GM21825 (cell line): Measurements from ENCODE around the gene LMAN2L.
A peak's percentile ranks its signal among the peaks of the same experiment; 100 is the strongest.

ENCODE experiments used
- ATAC-seq: cut with Tn5 transposase; IDR thresholded peaks from one replicate; pipeline ENCODE4 v1.9.1; 2021; ENCODE audit warnings: mild to moderate bottlenecking, moderate library complexity; ENCODE audit not compliant: unreplicated experiment

LMAN2L gene

DNA sequence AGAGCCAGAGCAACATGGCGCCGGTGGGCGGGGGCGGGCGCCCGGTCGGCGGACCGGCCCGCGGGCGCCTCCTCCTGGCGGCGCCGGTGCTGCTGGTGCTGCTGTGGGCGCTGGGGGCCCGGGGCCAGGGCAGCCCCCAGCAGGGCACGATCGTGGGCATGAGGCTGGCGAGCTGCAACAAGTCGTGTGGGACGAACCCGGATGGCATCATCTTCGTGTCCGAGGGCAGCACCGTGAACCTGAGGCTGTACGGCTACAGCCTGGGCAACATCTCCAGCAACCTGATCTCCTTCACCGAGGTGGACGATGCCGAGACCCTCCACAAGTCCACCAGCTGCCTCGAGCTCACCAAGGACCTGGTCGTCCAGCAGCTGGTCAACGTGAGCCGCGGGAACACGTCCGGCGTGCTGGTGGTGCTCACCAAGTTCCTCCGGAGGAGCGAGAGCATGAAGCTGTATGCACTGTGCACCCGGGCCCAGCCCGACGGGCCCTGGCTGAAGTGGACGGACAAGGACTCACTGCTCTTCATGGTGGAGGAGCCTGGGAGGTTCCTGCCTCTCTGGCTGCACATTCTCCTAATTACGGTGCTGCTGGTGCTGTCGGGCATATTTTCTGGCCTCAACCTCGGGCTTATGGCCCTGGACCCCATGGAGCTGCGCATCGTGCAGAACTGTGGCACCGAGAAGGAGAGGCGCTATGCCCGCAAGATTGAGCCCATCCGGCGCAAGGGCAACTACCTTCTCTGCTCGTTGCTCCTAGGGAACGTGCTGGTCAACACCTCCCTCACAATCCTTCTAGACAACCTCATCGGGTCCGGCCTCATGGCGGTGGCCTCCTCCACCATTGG is 21.3 kb upstream of the LMAN2L start:
- ATAC-seq: peak; percentile 8

GRCh38 chr2:96760036-96760985 is 20.4 kb upstream of the LMAN2L start, which contains the start of gene CNNM4:
Gene CNNM4 (plus strand): TSS chr2:96760902. CDS start chr2:96761000, 98 bp downstream.
- peak; percentile 83 for ATAC-seq

GRCh38 chr2:96759548-96759947 is 19.7 kb upstream of the LMAN2L start:
- no peak for ATAC-seq

DNA sequence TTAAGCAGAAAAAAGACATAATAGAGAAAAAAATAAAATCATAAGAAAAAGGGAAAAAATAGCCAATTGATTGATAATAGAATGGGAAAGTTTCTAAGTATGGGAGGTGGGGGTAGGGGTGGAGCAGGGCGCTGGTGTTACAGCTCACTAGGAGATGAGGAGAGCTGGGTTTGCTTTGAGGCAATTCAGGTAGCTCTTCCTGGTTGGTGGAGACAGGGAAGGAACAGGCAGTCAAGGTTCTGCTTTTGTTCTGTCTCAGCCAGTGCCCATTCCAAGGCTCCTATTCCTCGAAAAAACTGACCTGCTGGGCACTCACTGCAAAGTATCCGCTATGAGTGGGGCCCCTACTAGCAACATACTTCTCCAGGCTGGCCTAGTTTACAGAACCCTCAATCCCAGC is 19.1 kb upstream of the LMAN2L start:
- ATAC-seq: no peak

DNA sequence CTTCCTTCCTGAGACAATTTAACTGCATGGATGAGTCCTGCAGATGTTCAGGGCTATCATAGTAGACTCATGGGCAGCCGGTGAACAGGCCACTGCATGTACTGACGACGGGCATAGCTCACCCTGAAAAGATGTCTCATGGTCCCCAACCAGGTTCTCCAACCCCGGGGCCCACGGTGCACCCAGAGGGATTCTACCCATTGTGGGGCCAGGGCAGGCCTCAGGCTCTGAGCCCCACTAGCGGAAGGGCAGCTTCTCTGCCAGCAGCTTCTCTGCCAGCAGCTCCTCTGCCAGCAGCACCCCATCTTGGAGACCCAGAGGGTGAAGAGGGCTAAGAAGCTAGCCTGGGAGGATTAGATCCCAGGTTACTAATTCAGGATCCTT is 17.6 kb upstream of the LMAN2L start:
- ATAC-seq: no peak

DNA sequence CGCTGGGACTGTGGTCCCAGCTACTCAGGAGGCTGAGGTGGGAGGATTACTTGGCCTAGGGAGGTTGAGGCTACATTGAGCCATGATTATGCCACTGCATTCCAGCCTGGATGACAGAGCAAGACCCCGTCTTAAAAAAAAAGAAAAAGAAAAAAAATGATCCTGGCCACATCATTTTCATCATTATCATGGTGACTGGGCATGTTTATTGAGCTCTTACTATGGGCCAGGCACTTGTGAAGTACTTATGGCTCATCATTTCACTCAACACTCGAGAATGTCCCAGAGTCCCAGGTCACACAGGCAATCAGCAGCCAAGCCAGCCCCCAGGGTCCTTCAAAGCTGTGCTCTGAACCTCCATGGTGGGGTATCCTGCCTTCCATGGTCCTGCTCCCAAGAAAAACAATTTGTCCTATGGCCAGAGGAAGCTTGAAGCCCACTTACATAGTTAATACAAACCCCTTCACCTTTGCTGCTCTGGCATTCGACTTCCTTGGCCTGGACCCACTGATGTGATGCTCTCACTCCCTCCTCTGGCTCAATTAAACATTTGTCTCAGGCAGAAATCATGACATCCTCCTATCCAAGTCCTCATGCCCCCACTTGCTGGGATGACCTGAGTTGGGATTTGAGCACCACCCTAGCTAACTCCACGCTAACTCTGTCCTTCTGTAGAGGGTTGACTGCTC is 17.1 kb upstream of the LMAN2L start:
- ATAC-seq: no peak

DNA sequence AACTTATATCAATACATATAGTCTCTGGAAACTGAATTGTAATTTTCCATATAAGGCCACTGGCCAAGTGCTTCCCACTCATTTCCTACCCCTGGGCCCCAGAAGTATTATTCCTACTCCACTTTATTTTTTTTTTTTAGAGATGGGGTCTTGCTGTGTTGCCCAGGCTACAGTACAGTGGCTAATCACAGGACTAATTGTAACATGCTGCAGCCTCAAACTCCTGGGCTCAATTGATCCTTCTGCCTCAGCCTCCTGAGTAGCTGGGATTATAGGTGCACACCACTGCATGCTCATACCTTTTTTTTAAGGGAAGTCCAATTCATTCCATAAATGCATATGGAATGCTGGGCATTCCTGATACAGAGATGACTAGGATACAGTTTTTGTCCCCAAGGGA is 14.5 kb upstream of the LMAN2L start:
- ATAC-seq: no peak

DNA sequence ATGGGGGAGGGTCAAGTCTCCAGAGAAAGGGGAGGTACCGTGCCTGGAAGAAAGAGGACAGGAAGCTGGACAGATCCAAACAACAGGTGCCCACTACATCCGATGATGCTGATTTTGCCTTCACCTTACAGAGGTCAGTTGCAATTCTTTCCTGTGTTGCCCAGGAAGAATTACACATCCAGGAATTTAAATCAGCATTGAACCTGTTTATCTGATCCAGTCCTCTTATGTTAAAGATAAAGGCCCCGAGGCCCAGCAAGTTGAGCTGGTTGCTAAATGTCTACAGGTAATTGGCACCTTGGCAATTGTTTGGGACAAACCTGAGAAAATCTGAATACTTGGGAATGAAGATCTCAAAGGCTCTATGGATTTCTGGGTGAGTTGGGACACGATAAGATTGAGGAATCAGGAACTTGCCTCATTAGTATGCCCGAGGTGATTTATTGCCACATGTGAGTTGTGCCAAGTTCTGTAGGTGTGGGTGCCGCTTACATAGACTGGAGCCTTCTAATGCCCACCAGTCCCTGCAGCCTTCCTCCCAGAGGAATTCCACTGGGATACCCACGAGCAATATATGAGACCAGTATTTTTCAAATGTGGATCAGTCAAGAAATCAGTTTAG is 13.9 kb upstream of the LMAN2L start:
- ATAC-seq: no peak

DNA sequence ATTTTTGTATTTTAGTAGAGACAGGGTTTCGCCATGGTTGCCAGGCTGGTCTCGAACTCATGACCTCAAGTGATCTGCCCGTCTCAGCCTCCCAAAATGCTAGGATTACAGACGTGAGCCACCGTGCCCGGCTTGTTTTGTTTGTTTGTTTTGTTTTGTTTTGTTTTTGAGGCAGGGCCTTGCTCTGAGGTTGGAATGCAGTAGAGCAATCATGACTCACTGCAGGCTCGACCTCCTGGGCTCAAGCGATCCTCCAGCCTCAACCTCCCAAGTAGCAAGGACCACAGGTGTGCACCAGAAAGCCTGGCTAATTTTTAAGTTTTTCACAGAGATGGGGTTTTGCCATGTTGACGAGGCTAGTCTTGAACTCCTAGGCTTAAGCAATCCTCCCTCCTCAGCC is 11.9 kb upstream of the LMAN2L start:
- no peak for ATAC-seq

GRCh38 chr2:96747061-96747617 is 7.3 kb upstream of the LMAN2L start:
- no peak for ATAC-seq

- ATAC-seq: no peak
Observed at GRCh38 chr2:96739076-96739632, 710 bp downstream of the LMAN2L start.

GRCh38 chr2:96737831-96738230 is 2.0 kb downstream of the LMAN2L start:
- no peak for ATAC-seq

DNA sequence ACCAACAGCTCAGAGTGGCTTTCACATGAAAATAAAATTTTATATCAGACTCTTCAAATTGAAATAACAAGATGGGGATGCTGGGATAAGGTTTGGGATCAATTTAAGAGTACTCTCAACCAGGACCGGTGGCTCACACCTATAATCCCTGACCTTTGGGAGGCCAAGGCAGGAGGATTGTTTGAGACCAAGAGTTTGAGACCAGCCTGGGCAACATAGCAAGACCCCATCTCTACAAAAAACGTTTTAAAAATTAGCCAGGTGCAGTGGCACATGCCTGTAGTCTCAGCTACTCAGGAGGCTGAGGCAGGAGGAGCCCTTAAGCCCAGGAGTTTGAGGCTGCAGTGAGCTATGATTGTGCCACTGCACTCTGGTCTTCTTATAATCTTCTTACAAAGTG is 2.6 kb downstream of the LMAN2L start:
- ATAC-seq: no peak

DNA sequence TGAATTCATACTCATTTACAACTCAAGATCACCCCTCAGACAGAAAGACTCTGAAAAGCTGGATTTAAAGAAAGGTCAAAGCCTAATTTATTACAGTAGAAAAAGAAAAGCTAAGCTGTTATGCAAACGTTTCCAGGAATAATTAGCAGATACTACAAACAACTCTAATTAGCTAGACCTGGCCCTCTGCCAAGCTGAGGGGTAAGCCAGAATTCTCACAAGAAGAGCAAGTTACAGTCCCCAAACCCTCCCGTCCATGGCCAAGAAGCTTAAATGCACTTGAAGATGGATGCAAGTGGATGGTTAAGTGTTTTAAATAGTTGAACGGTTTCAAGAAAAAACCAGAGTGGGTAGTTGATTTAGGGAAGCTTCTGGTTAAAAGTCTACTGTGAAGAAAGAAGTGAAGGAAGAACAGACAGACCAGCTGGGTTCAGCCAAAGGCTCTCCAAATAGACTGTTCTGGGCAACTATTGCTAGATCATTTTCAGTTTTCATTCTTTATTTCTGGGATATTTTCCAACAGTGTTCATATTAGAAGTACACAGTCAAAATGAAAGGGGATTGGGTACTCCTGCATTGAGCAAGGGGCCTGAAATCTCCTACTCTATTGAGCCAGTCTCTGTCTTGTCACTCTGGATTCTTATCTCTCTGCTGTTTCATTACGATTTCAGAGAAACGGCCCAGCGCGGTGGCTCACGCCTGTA is 4.8 kb downstream of the LMAN2L start:
- ATAC-seq: no peak

GRCh38 chr2:96733931-96734330 is 5.9 kb downstream of the LMAN2L start:
- ATAC-seq: no peak

DNA sequence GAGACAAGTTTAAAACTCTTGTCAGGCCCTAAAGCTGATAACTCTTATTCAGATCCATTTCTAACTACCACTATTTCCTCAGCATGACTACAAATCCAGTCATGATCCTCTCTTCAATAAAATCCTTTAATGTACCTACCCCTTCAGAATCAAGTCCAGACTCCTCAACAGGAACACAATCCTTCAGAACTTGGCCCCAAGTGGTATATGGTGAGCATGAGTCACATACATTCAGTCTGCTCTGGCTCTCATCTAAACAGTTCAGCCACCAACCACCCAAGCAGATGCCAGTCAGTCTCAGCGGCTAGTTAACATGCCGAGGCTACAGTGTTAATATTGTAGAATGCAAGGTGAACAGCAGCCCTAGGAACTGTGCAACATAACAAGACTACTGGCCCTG is 9.7 kb downstream of the LMAN2L start:
- no peak for ATAC-seq

DNA sequence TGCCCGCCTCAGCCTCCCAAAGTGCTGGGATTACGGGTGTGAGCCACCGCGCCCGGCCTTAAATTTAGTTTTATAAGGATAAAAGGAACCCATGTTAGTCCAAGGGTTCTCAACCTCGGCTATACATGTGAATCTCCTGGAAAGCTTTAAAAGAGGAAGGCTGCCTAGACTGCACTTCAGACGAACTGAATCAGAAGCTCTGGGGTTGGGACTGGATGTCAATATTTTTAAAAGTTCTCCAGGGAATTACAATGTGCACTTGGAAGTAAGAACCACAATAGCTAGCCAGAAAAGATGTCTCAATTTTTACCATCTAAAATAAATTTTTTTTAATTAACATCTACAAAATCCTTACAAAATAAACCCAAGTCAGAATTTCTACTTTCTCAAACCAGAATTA is 10.1 kb downstream of the LMAN2L start:
- ATAC-seq: no peak

GRCh38 chr2:96727431-96727830 is 12.4 kb downstream of the LMAN2L start:
- no peak for ATAC-seq

- ATAC-seq: no peak
Observed at GRCh38 chr2:96726131-96726530, 13.7 kb downstream of the LMAN2L start.

DNA sequence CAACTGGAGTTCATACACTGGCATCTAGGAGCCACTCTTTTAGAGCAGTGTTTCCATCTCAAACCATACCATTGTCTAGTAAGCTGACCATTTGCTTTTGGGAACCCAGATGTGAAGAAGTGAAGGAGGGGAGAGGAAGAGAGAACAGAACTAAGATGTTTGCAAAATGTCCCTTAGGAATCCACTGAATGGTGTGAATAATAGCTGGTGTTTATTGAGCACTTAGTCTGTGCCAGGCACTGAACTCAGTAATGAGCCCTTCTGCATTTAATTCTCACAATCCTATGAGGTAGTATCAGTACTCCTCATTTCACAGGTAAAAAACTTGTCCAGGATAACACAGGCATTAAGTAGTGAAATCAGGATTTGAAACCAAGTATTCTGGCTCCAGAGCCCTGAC is 23.5 kb downstream of the LMAN2L start:
- no peak for ATAC-seq
